ENCODE data around the gene FAM20A. TPM values are rescaled to one million over a fixed set of nuclear protein-coding genes. Genes with fewer than 3 reads are reported as not detected.

FAM20A gene
- total RNA-seq, 1 donor from 2014 or later = 38.7 TPM

DNA sequence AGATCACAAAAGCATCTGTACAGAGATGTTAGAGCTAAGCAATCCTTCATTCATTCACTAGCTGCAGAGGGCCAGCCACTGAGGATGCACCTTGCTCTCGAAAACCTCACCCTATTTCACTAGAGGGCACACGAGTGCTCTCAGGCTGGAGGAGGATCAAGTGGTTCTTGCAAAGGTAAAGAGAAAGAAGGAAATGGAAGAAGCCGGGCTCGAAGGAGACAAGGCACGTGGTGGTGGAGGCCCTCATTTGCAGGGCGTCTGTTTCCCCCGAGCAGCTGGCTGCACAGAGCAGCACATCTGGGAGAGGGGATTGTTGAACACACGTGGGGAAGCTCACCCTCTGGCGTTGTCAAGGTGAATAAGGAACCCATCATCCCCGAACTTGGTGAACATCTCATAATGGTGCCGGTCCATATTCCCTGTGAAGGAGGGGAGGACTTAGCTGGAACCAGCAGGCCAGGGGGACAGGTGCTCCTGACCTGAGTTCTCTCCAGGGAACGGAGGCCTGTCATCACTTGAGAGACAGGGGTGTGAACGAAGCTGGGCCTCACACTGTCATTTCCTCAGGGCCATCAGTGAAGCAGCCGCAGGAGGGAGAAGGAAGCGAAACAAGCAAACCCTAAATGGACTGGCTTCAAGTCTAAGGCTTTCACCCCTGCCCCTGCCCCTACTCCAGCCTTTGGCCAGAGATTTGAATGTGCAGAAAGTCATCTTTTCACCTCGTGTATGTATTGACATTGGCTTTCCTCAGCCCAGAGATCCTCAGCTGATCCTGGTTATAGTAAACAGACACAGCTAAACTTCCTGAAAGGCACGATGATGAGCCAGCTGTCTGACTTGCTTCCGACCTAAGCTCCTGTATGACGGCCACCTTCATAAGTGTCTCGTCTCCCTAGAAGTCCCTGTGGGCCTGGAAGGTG lies 61.4 kb downstream of the FAM20A start:
- H3K36me3 ChIP-seq = peaks cover 52% of the 10 kb centered on the region
- intact Hi-C loops (cut with DNase I) = no loop called here
- TF ChIP-seq, protein P1, sequence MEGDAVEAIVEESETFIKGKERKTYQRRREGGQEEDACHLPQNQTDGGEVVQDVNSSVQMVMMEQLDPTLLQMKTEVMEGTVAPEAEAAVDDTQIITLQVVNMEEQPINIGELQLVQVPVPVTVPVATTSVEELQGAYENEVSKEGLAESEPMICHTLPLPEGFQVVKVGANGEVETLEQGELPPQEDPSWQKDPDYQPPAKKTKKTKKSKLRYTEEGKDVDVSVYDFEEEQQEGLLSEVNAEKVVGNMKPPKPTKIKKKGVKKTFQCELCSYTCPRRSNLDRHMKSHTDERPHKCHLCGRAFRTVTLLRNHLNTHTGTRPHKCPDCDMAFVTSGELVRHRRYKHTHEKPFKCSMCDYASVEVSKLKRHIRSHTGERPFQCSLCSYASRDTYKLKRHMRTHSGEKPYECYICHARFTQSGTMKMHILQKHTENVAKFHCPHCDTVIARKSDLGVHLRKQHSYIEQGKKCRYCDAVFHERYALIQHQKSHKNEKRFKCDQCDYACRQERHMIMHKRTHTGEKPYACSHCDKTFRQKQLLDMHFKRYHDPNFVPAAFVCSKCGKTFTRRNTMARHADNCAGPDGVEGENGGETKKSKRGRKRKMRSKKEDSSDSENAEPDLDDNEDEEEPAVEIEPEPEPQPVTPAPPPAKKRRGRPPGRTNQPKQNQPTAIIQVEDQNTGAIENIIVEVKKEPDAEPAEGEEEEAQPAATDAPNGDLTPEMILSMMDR (IDR thresholded peaks at IDR 0.05) = no peak
- H3K9me3 ChIP-seq = no peaks in the 10 kb centered on the region
- DNase-seq (peak; percentile 61), ATAC-seq (peak; percentile 59 to 65)
- H3K27me3 ChIP-seq (ENCODE audit: low read depth) = no peaks in the 10 kb centered on the region
- H3K4me3 ChIP-seq = no peak overlapping the region
- peaks cover 32% of the 10 kb centered on the region for H3K4me1 ChIP-seq
- peak overlapping the region; percentile 32 for H3K27ac ChIP-seq

DNA sequence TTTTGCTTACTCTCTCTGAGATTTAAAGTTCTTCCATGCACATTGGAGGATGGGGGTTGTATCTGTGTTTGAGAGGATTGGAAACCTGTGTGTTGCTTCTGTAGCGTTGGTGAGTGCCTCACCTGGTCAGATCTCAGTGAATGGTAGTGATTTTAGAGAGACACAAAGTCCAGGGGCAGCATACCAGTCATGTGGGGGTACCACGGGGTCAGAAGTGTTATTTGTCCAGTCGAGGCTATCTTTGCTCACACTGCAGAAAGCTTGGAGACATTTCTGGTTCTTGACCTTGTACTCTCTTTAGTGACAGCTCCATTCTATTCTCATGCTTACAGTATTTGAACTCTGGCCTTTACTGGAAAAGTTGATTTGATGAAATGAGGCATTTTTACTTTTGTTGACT lies 65.2 kb downstream of the FAM20A start:
- ATAC-seq (no peak), DNase-seq (no peak)
- Histone ChIP-seq H3K9me3 (no peaks in the 10 kb centered on the region), H3K27ac (no peak overlapping the region), H3K36me3 (peaks cover 91% of the 10 kb centered on the region), H3K4me1 (peaks cover 32% of the 10 kb centered on the region), H3K4me3 (no peak overlapping the region), H3K27me3 (ENCODE audit: low read depth) (no peaks in the 10 kb centered on the region)
- intact Hi-C loops (cut with DNase I) = no loop called here
- TF ChIP-seq, protein P1 (IDR thresholded peaks at IDR 0.05) = no peak

DNA sequence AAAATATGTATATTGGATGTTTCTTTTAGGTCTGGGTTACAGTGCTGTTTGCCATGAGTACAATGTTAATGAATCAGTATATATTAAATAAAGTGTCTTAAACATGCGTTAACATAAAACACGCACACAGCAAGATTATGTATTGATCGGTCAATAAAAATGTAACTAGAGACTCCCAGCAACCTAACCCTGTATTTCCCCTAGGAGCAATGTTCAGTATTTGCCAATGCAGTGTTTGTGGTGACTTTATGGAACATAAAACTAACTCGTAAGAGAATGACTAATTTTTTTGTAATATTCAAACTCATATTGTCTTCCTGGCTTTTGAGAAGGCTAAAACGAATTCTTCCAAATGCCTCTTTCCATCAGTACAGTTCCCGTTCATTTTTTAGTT lies 66.5 kb downstream of the FAM20A start:
- ATAC-seq (no peak), DNase-seq (no peak)
- H3K4me1 ChIP-seq = peaks cover 21% of the 10 kb centered on the region
- TF ChIP-seq, protein P1 (IDR thresholded peaks at IDR 0.05) = no peak
- no peak overlapping the region for H3K4me3 ChIP-seq
- intact Hi-C loops (cut with DNase I) = no loop called here
- no peak overlapping the region for H3K27ac ChIP-seq
- peaks cover 93% of the 10 kb centered on the region for H3K36me3 ChIP-seq
- H3K27me3 ChIP-seq (ENCODE audit: low read depth) = no peaks in the 10 kb centered on the region
- no peaks in the 10 kb centered on the region for H3K9me3 ChIP-seq

DNA sequence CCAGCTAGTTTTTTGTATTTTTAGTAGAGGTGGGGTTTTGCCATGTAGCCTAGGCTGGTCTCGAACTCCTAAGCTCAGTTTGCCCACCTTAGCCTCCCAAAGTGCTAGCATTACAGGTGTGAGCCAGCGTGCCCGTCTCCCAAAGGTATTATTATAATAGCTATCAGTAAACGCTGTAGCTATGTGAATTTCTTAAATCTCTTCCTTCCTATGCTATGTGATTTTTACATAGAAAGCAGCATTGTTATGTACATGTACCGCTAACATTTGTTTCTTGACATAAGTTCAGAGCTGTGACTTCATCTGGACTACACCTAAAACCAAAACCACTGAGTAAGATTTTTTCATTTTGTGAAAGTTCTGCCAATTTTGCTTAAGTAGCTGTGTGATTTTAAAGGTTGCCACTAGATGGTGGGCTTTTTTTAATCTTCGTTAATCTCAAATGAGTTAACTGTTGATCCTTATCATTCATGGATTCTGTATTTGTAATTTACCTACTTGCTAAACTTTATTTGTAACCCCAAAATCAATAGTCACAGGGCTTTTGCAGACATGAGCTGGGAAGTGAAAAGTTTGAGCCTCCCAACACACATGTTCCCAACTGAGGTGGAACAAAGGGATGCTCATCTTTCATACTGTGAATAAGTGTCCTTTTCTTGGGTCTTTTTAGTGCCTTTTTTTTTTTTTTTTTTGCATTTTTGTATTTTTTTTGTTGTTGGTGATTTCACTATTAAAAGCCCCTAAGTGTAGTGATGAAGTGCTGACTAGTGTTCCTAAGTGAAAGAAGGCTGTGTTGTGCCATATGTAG lies 67.1 kb downstream of the FAM20A start:
- H3K9me3 ChIP-seq = no peaks in the 10 kb centered on the region
- TF ChIP-seq, protein P1 (IDR thresholded peaks at IDR 0.05) = peak; percentile 41
- peaks cover 95% of the 10 kb centered on the region for H3K36me3 ChIP-seq
- peak in 1 of 2 donors; percentile 9 for ATAC-seq
- H3K4me3 ChIP-seq = no peak overlapping the region
- DNase-seq = no peak
- H3K4me1 ChIP-seq = peaks cover 15% of the 10 kb centered on the region
- intact Hi-C loops (cut with DNase I) = no loop called here
- H3K27ac ChIP-seq = no peak overlapping the region
- no peaks in the 10 kb centered on the region for H3K27me3 ChIP-seq (ENCODE audit: low read depth)

DNA sequence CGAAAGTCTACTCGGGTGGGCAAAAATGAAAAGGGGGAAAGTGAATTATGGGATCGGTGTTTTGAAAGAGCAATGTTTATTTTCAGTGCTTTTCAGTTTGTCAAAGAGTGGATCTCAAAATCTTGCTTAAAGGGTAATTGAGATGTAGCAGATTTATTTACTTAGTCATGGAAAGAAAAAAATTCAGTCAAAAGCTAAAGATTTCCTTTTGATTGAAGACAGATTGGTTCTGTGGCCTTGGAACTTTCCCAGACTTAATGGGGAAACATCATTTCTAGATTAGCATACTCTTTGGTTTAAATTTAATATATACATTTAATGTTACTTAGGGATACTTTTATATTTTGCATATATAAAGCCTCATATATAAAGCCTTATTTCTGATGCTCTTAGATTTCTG lies 68.3 kb downstream of the FAM20A start:
- peaks cover 19% of the 10 kb centered on the region for H3K4me1 ChIP-seq
- no peaks in the 10 kb centered on the region for H3K27me3 ChIP-seq (ENCODE audit: low read depth)
- H3K27ac ChIP-seq = no peak overlapping the region
- ATAC-seq (no peak), DNase-seq (no peak)
- no peaks in the 10 kb centered on the region for H3K9me3 ChIP-seq
- peaks cover 100% of the 10 kb centered on the region for H3K36me3 ChIP-seq
- intact Hi-C loops (cut with DNase I) = no loop called here
- no peak overlapping the region for H3K4me3 ChIP-seq
- TF ChIP-seq, protein P1 (IDR thresholded peaks at IDR 0.05) = no peak

Measured in lower lobe of right lung (tissue), 2 donors.